Measurements from ENCODE around the gene ZNF77. TPM values are rescaled to one million over a fixed set of nuclear protein-coding genes. Genes with fewer than 3 reads are reported as not detected.
A peak's percentile ranks its signal among the peaks of the same experiment; 100 is the strongest.

Gene ZNF77
- total RNA-seq, 2 donors from 2014 or later = 2.7 to 3.5 TPM

GRCh38 chr19:2887391-2887914 is 57.3 kb downstream of the ZNF77 start:
- DNase-seq = no peak
- intact Hi-C loops (cut with DNase I) = loop anchor here in 1 of 2 donors (10.0 kb wide), 1 partner anchor 57 kb away; the partner anchor contains the start of gene ZNF77
- ATAC-seq = peak; percentile 50 to 75

GRCh38 chr19:2885736-2886135 is 59.0 kb downstream of the ZNF77 start:
- intact Hi-C loops (cut with DNase I) = loop anchor here in 1 of 2 donors (10.0 kb wide), 1 partner anchor 59 kb away; the partner anchor contains the start of gene ZNF77
- no peak for ATAC-seq

DNA sequence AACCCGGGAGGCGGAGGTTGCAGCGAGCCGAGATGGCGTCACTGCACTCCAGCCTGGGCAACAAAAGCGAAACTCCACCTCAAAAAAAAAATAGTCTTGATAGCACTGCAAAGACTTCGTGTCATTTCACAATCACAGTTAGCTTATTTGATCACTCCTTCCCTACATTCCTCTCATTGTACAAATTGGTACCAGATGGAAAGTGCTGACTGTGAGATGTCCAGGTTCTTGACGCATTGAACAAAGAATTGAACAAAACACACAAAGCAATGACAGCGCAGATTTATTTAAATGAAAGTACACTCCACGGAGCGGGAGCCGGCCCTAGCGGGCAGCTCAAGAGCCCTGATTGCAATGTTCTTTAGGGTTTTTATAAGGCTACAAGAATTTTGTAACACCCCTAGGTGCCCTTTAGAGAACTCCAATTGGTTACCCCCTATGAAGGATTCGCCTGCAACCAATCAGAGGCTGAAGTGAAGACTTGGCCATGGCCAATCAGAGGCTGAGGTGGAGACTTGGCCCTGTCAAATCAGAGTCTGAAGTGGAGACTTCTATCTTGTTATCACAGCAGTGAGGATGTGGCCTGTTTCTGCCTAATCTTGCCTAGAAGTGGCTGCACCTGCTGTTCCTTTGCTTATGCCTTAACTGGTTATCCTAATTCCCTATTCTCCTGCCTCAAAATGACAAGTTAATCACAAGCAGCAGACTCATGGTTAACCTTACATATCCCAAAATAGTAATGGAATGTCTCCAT is 60.9 kb downstream of the ZNF77 start:
- no peak for ATAC-seq
- no peak for DNase-seq
- intact Hi-C loops (cut with DNase I) = loop anchor here in 1 of 2 donors (10.0 kb wide), 1 partner anchor 61 kb away; the partner anchor contains the start of gene ZNF77

More at GRCh38 chr19:2885736-2886135, 59.0 kb downstream of the ZNF77 start:
- DNase-seq = no peak

Other genes starting within 250 kb of the ZNF77 start
- gene GNG7, start 242.3 kb downstream of the ZNF77 start, total RNA-seq = 10 to 100 TPM; 19.8 to 45.9 TPM
- 100 to 1,000 TPM; 108 to 211 TPM for gene DIRAS1, start 223.6 kb downstream of the ZNF77 start, total RNA-seq
- gene SLC39A3, start 205.0 kb downstream of the ZNF77 start, total RNA-seq = 10 to 100 TPM; 21.9 to 25.5 TPM
- 10 to 100 TPM; 52.5 to 88.1 TPM for gene SGTA, start 161.7 kb downstream of the ZNF77 start, total RNA-seq
- gene THOP1, start 159.5 kb downstream of the ZNF77 start, total RNA-seq = 10 to 100 TPM; 48.4 to 74.5 TPM
- gene ZNF554, start 125.1 kb downstream of the ZNF77 start, total RNA-seq = 1 to 10 TPM; 4.1 to 4.8 TPM
- gene ZNF555, start 103.5 kb downstream of the ZNF77 start, total RNA-seq = 10 to 100 TPM in 1 of 2 donors, 1 to 10 TPM in 1; 6.7 to 10.7 TPM
- gene ZNF556, start 77.6 kb downstream of the ZNF77 start, total RNA-seq = not detected
- 1 to 10 TPM; 2.2 to 2.9 TPM for gene ZNF57, start 44.0 kb downstream of the ZNF77 start, total RNA-seq
- gene TLE6, start 32.6 kb upstream of the ZNF77 start, total RNA-seq = 1 to 10 TPM in 1 of 2 donors, under 1 TPM in 1; 0.65 to 1.9 TPM
- 10 to 100 TPM; 61.0 to 66.7 TPM for gene TLE2, start 84.3 kb upstream of the ZNF77 start, total RNA-seq
- gene TLE5, start 117.5 kb upstream of the ZNF77 start, total RNA-seq = 100 to 1,000 TPM; 698 to 715 TPM
- gene GNA11, start 149.4 kb upstream of the ZNF77 start, total RNA-seq = 10 to 100 TPM; 55.1 to 64.3 TPM
- 1 to 10 TPM; 4.3 to 6.1 TPM for gene GNA15, start 191.1 kb upstream of the ZNF77 start, total RNA-seq
- 1 to 10 TPM; 1.5 to 1.6 TPM for gene S1PR4, start 233.8 kb upstream of the ZNF77 start, total RNA-seq
- 10 to 100 TPM; 32.8 to 48.9 TPM for gene NCLN, start 241.0 kb upstream of the ZNF77 start, total RNA-seq

Data from left cardiac atrium (tissue), 4 donors.